GM18498 (cell line): ENCODE measurements around the gene MYO5B.
"Not testable (repeated sequence)": the region's sequence is repeated elsewhere in the genome, so short reads cannot be mapped to it uniquely, and the experiment has no call there.

ENCODE experiments used
- ATAC-seq: cut with Tn5 transposase; IDR thresholded peaks from one replicate; pipeline ENCODE4 v1.9.1; 2021; ENCODE audit warnings: mild to moderate bottlenecking, moderate library complexity; ENCODE audit not compliant: unreplicated experiment

MYO5B gene

DNA sequence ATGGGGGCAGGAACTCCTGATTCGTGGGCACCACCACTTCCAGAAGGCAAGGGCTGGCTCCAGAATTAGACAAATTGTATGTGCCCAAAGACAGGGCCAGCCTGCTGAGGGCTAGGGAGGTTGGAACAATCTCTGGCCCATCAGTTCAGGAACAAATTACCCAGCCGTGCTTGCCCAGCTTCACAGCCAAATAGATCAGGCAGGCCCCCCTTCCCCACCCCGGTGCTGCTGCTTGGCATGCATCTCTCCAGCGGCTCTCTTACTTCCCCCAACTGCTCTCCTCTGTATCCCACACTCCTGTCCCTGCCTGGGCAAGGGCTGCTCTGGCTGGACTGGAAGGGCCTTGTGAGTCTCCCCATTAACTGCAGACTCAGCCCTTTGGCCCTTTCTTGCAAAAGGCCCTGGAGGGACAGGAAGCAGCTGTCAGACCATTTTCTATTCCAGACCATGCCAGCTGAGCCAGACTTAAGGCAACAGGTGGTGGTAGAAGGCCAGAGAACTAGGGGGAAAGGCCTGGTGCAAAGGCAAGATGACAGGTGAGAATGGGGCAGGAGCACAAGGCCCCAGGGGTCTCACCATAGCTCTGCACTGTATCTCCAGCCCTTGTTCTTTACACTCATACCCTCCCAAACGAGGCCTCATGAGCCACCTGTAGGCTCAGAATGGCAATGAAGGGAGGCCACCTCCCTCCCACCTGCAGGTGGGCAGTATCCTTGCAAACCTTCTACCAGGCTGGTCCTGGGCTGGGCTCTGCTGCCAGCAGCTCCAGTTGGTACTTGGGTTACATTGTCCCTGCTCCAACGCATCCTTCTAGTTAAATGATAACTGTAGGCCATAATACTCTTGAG lies 350.9 kb downstream of the MYO5B start:
- no peak for ATAC-seq

DNA sequence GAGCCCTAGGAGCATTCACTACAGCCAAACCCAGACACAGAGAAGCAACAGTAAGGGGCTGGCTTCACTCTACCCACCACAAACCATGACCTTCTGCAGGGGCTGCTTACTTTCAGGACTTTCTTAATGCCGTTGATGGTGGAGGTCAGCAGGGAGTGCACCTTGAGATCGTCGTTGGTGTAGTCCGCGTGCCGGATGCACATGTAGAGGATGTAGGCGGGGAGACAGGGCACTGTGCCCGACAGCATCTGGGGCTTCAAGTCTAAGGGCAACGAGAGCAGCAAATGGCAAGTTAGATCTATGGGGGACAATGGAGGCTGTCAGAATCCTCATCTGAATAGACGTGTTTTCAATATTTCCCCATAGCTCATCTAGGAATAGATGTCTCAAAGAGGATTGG lies 351.8 kb downstream of the MYO5B start:
- ATAC-seq: no peak

DNA sequence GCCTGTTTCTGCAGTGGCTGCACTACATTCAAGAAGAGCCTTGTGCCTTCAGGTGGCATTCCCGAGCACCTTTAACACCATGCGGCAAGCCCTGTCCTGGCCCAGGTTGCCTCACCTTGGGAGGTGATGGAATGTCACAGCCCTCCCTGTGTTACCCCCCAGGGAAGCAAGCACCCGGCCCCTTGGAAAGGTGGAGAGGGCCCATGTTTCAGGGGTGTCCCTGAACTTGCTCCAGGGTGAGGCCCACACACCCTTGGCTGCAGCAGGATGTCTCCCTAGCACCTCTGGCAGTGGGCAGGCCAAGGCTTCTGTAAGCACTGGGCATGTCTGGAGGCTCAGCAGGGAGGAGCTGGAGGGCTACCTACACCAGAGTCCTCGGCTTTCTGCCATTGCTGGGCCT lies 352.3 kb downstream of the MYO5B start:
- no peak for ATAC-seq

DNA sequence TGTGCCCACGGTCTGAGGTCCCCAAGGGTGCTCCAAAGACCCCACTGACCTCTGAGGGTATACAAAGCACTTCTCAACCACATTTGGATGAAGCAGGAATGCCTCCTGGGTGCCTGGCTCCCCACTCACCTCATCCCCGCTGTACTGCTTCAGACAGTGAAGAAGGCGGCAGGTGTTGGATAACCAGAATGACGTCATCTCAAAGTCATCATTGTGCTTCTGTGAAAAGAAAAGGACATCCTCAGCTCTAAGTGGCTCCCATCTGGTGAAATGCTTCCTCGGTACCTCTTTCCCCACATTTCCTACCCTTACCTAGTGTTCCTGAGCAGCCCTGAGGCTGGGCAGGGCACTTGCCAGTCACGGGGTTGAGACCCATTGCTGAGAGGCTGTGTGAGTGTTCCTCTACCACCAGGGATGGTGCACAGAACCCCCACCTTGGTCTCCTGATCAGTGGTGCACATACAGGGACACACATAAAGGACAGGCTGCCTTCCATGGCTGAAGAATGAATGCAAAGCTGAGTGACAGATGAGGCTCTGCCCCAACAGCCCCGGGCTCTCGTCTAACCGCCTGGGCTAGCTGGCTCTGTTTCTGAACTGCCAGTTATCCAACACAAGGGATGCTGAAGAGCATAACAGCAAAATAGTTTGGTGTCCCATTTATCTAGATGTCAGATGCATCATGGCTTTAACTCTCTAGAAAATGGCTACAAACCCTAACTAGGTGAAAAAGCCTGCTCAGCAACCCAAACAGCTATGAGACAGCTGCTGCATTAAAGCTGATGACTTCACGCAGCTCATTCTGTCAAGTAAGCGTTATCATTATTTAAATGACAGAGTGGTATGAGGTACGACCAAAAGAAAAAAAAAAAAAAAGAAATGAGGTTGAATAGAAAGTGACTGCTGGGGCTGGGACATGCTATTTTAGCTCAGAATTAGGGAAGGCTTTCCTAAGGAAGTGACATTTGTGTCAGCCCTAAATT lies 353.4 kb downstream of the MYO5B start:
- no peak for ATAC-seq

DNA sequence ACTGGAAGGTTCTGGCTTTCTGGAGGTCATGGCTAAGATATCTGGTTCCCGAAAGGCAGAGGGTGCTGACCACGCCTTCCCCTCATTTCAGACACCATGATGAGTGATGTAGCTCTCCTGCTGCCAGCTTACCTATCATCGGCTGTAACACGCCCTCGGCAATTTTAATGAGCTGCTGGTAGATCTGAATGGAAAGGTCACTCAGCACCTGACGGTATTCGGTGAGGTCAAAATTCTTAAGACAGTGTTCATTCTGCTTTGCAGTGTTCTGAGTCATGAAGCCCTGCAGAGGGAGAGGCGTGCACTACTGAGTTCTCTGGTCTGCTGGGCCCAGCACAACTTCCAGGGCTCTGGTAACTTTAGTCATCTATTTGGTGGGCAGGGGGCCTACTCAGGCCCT lies 355.9 kb downstream of the MYO5B start:
- ATAC-seq: no peak

DNA sequence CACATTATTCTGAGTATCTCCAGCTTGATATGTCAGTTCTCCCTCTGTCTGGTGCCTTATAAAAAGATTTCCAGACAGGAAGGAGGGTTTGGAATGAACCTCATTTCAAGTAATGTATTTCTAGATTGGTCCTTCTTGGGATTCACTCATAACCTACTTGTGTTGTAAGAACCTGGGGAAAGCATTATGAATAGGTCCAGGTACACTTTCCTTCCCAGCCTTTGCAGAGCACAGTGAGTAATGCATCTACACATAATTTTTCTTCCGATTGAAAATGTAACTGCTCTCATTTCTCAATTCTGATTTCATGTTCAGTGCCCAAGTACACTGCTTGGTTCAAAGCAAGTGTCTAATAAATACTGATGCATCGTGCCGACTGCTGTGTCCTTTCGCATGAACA lies 356.6 kb downstream of the MYO5B start:
- no peak for ATAC-seq

DNA sequence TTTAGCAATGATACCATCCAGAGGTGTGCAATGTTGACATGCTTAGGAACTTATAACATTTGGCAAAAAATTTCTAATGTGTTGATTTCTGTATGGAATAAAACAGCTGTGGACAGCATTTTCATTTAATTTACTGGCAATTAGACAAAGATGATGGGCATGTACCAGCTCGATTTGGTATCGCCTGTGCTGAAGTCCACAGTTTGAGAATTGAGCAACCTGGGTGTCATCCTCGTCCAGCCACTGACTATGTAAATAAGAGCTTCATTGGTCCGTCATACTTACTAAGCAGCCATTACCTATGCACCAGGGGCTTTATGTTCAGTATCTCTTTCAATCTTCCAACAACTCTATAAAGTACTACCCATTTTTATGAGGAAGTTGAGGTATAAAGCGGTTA lies 357.1 kb downstream of the MYO5B start:
- ATAC-seq: no peak

DNA sequence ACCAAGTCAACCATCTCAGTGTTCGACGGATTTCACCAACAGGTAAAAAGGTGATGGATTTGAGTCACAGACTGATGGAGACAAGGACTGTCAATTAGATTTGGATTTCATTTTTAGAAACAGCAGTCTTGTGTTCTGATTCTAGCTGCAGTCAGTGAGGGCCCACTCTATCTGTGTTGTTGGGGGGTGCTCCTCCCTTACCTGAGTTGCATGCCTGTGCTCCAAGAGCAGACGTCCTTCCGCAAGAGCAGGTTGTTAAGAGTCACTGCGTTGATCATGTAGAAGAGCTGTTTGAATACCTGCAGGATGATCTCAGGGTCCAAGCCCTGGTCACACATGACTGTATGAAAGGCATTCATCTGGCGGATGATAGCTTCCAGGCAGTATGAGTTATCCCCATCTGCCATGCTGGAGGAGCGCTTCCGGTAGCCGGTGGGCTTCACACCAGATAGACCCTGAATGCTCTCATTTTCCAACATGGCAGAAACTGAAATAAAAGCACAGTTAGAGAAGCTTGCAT lies 357.6 kb downstream of the MYO5B start:
- ATAC-seq: not testable (repeated sequence)

DNA sequence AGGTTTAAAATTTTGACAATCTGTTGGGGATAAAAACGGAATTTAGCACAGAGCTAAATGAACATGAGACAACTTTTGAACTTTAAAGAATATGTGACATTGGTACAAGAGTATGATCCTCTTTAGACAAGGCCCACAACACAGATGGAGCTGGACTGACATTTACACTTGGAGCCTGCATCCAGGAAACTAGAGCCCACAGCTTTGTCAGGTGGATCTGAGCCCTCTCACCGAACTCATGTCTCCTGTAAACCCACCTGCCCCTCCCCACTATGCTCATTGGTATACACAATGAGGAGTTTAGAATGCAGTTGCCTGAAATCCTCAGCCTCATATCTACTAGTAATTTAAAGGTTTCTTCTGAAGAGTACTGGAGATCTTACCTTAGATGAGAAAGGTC lies 359.5 kb downstream of the MYO5B start:
- ATAC-seq: no peak

DNA sequence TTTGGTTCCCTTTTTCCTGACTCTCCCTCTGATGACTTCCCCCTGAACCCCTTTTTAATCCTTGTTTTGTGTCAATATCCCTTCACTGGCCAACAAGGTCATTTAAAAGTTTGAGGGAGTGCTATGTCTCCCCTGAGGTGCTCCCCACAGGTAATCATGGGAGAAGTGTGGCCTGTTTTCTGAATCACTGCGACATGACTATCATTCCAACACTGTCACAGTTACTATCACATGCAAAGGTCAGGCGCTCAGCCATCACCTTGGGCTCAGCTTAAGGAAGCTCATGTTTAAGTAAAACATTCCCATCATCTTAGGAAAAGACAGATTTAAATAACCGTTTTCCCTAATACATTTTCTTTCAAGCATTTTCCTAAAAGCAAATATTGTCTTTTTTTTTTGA lies 360.7 kb downstream of the MYO5B start:
- ATAC-seq: no peak

DNA sequence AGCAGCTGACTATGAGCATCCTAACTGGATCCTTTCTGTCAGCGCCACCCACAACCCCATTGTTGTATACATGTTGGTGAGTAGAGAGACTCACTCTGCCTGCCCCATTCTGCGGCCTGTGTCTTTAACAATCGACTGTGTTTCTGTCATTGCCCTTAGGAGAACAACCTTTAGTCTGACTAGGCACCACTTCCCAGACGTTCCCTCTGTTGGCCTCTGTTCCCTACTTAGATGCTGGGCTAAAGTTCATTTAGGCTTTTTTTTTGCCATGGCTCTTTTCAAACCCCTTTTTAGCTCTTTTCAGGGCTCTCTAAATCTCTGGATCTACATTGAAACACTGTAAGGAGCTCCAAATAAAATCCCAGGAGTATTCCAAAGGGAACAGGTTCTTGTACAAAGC lies 361.1 kb downstream of the MYO5B start:
- no peak for ATAC-seq

DNA sequence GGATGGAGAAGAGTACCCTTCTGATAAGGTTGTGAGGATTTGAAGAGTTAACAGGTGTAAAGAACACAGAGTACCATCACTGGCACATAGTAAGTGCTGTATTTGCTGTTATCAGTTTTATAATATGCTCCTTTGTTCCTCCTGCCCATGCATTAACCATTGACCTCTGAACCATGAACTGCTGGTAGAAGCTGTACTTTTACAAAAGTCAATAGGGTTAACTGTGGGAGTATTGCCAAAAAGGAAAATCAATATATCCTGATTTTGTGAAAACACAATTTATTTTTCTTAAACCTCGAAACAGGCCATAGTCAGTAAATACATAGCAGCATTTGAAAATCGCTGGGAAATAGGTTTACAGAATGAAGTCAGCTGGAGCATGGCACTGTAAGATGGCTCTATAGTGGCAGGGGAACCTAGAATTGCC lies 362.7 kb downstream of the MYO5B start:
- ATAC-seq: no peak

DNA sequence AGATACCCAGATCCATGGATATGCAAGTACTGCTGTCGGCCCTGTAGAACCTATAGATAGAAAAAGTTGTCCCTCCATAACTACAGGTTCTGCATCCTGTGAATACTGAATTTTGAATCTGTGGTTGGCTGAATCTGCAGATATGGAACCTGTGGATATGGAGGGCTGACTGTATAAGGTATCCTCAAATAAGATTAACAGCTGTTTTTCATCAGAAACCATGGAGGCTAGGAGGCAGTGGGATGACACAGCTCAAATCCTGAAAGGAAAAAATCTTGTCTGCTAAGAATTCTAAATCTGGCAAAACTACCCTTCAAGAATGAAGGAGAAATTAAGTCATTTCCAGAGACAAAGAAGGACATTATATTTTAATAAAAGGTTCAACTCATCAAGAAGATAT lies 367.0 kb downstream of the MYO5B start:
- ATAC-seq: no peak

DNA sequence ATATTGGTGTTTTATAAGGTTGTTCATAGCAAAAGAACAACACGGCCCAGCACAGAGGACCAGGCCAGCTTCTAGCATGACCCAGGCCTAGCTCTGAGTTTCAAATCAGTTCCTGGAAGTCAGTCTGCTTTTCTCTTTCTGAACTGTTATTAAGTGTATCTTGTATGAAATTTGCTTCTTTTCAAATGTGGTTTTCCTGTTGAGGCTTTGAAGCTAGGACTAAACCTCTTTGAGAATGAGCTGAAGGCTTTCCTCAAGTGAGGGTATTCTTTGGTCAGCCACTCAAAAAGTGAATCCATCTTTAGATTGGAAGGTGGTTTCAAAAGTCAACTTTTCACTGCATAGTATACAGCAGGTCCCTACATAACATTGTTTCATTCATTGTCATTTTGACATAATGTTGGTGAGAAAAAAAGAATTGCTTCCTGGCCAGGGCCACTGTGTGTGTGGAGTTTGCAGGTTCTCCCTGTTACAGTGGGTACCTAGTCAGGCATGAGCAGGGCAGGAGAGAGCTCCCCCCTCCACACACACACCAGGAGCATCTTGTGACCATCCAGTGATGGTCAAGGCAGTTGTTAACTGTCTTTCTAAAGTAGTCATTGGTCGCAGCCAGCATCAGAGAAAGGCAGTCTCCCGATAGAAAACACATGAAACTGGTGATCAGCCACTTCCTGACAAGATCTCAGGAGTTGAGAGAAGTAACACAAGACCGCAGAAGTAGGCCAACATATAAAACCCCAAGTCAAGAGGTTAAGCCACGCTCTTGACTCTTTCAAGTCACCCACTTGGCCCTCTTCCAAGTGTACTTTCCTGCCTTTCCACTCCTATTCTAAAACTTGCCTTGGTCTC lies 374.9 kb downstream of the MYO5B start:
- peak; percentile 84 for ATAC-seq

DNA sequence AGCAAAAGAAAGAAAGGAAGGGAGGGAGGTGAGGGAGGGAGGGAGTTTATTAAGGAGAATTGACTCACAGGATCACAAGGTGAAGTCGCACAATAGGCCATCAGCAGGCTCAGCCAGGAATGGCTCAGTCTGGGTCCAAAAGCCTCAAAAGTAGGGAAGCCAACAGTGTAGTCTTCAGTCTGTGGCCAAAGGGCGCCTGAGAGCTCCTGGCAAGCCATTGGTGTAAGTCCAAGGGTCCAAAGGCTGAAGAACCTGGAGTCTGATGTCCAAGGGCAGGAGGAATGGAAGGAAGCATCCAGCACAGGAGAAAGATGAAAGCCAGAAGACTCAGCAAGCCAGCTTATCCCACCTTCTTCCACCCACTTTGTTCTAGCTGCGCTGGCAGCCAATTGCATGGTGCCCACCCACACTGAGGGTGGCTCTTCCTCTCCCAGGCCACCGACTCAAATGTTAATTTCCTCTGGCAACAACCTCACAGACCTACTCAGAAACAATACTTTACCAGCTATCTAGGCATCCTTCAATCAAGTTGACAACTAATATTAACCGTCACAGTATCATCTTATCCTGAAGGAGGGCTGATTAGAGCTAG lies 375.8 kb downstream of the MYO5B start:
- ATAC-seq: no peak

DNA sequence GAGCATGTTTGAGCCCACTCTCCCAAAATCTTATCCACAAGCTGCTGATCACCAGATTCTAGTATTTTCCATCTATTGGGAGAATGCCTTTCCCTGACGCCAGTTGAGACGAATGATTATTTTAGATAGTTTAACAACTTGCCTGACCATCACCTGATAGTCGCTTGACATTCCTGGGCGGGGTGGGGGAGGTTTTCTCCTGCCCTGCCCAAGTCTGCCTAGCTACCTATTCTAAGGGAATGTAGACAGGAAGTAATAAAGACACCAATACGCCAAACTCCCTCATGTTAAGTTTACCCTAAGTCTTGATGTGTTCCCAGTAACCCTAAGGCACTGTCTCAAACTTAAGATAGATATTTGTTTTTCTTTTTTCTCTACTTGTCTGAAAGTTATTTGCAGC lies 377.0 kb downstream of the MYO5B start:
- no peak for ATAC-seq

DNA sequence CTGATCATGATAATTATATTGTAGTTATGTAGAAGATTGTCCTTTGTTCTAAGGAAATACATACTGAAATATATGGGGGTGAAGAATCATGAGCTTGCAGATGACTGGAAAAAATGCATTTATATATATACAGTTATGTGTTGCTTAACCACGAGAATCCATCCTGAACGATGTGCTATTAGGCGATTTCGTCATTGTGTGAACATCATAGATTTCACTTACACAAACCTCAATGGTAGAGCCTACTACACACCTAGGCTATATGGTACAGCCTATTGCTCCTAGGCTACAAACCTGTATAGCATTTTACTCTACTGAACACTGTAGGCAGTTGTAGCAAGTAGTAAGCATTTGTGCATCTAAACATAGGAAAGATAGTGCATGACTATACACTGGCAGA lies 379.0 kb downstream of the MYO5B start:
- ATAC-seq: no peak

DNA sequence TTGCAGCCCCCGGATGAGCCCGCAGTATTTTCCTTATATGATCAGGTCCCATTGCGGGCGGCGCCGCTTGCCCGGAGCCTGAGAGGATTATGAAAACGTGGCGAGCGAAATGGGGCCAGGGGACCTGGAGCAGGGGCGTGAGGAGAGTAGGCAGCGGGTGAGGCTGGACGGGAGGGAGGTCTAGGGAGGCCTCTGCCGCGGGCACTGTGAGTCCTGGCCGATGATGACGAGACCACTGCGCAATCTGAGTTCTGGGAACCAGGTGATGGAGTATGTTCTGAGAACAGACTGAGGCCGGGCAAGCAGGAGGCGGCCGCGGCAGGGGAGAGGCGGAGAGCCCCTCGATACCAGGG lies 380.8 kb downstream of the MYO5B start:
- ATAC-seq: peak; percentile 29

DNA sequence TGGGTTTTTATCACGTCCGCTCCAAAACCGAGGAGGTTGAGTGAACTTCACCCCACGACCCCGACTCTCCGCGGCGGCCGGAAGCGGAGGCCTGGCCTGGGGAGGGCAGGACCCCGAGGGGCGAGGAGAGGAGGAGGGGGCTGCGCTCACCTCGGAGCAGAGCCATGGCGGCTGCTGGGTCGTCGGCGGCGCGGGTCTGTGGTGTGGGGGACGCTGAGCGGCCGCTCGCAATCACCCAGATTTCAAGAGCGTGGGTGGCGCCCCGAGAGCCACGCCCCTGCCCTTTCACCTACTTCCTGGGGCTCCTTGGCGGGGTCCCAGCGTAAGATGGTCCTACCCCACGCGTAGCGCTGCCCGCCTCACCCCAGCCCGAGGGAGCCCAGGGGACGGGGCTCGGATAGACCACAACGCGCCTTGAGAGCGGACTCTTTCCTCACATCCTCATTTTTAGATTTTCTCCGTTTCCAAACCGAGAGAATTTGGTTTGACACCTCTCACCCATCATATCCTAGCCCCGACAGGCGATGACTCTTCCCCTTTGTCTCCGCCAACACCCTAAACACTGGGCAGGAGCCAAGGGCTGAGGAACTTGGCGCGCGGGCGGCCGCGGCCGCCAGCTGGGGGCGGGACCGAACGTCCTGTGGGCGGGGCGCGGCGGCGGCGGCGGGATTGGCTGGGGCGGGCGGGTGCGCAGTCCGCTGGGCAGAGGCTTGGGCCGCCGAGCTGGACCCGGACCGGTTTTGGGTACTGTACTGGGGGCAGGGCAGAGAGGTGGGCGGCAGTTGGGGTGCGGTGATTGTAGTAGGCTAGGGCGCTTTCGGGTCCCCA lies 381.4 kb downstream of the MYO5B start, which contains the start of gene ACAA2:
TSS of gene ACAA2 (minus strand) at position 215 of the 828 bp plus-strand sequence. CDS start at position 166, 49 bp downstream.
- peak; percentile 89 for ATAC-seq

DNA sequence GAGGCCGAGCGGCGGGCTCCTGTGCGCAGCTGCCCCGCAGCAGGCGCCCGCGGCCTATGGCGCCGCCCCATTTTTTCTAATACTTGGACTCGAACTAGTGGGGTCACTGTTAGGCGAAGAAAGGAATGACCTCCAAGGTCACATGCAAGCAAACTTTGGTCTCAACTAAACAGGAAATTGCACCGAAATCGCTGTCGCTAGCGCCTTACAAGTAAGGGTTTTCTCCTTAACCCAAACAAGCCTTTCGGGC lies 382.0 kb downstream of the MYO5B start:
- ATAC-seq: peak; percentile 27
